ENCODE data around the gene GOLGA8A.

Gene GOLGA8A
- total RNA-seq = 170 to 199 (median 177) reads per million in 3 donors

- no peaks in the 10 kb centered on the region for H3K36me3 ChIP-seq (ENCODE audit: control insufficient read depth, insufficient read depth, low read length)
- H3K4me1 ChIP-seq (ENCODE audit: control insufficient read depth, insufficient read depth, low read length, poor library complexity, severe bottlenecking) = no peaks in the 10 kb centered on the region
- H3K4me3 ChIP-seq (ENCODE audit: insufficient read depth, low read depth, low read length, poor library complexity, severe bottlenecking) = peak within 1 kb of the TSS; percentile 73
- no peaks in the 10 kb centered on the region for H3K27me3 ChIP-seq (replicated peaks; ENCODE audit: control insufficient read depth, insufficient read depth, low read length, poor library complexity, severe bottlenecking)
- H3K9me3 ChIP-seq (ENCODE audit: control insufficient read depth, low read length) = no peaks in the 10 kb centered on the region
- peak; percentile 56 to 72 (median 71) for DNase-seq
- H3K27ac ChIP-seq (ENCODE audit: insufficient read depth, low read length, poor library complexity, severe bottlenecking) = peak within 1 kb of the TSS; percentile 18
These were observed at the start of gene GOLGA8A for GRCh38 chr15:34437687-34438086. Gene GOLGA8A (minus strand): TSS chr15:34437808. CDS start chr15:34389691, 48,117 bp downstream.

GRCh38 chr15:34483644-34484043 lies 46.0 kb upstream of the GOLGA8A start:
- Histone ChIP-seq H3K36me3 (ENCODE audit: control insufficient read depth, insufficient read depth, low read length) (no peaks in the 10 kb centered on the region), H3K27ac (ENCODE audit: insufficient read depth, low read length, poor library complexity, severe bottlenecking) (no peak overlapping the region), H3K9me3 (ENCODE audit: control insufficient read depth, low read length) (no peaks in the 10 kb centered on the region), H3K4me3 (ENCODE audit: insufficient read depth, low read depth, low read length, poor library complexity, severe bottlenecking) (no peak overlapping the region), H3K27me3 (replicated peaks; ENCODE audit: control insufficient read depth, insufficient read depth, low read length, poor library complexity, severe bottlenecking) (no peaks in the 10 kb centered on the region), H3K4me1 (ENCODE audit: control insufficient read depth, insufficient read depth, low read length, poor library complexity, severe bottlenecking) (no peaks in the 10 kb centered on the region)
- no peak for DNase-seq

GRCh38 chr15:34481370-34481769 lies 43.8 kb upstream of the GOLGA8A start:
- no peak for DNase-seq
- H3K36me3 ChIP-seq (ENCODE audit: control insufficient read depth, insufficient read depth, low read length) = no peaks in the 10 kb centered on the region
- no peaks in the 10 kb centered on the region for H3K27me3 ChIP-seq (replicated peaks; ENCODE audit: control insufficient read depth, insufficient read depth, low read length, poor library complexity, severe bottlenecking)
- H3K27ac ChIP-seq (ENCODE audit: insufficient read depth, low read length, poor library complexity, severe bottlenecking) = no peak overlapping the region
- no peak overlapping the region for H3K4me3 ChIP-seq (ENCODE audit: insufficient read depth, low read depth, low read length, poor library complexity, severe bottlenecking)
- no peaks in the 10 kb centered on the region for H3K9me3 ChIP-seq (ENCODE audit: control insufficient read depth, low read length)
- H3K4me1 ChIP-seq (ENCODE audit: control insufficient read depth, insufficient read depth, low read length, poor library complexity, severe bottlenecking) = no peaks in the 10 kb centered on the region

- Histone ChIP-seq H3K4me3 (ENCODE audit: insufficient read depth, low read depth, low read length, poor library complexity, severe bottlenecking) (no peak overlapping the region), H3K36me3 (ENCODE audit: control insufficient read depth, insufficient read depth, low read length) (no peaks in the 10 kb centered on the region), H3K27ac (ENCODE audit: insufficient read depth, low read length, poor library complexity, severe bottlenecking) (no peak overlapping the region), H3K9me3 (ENCODE audit: control insufficient read depth, low read length) (no peaks in the 10 kb centered on the region), H3K27me3 (replicated peaks; ENCODE audit: control insufficient read depth, insufficient read depth, low read length, poor library complexity, severe bottlenecking) (no peaks in the 10 kb centered on the region), H3K4me1 (ENCODE audit: control insufficient read depth, insufficient read depth, low read length, poor library complexity, severe bottlenecking) (no peaks in the 10 kb centered on the region)
- no peak for DNase-seq
These were observed 36.2 kb upstream of the GOLGA8A start for GRCh38 chr15:34473840-34474239.

- no peak for DNase-seq
- Histone ChIP-seq H3K36me3 (ENCODE audit: control insufficient read depth, insufficient read depth, low read length) (no peaks in the 10 kb centered on the region), H3K4me3 (ENCODE audit: insufficient read depth, low read depth, low read length, poor library complexity, severe bottlenecking) (no peak overlapping the region), H3K27ac (ENCODE audit: insufficient read depth, low read length, poor library complexity, severe bottlenecking) (no peak overlapping the region), H3K27me3 (replicated peaks; ENCODE audit: control insufficient read depth, insufficient read depth, low read length, poor library complexity, severe bottlenecking) (no peaks in the 10 kb centered on the region), H3K9me3 (ENCODE audit: control insufficient read depth, low read length) (no peaks in the 10 kb centered on the region), H3K4me1 (ENCODE audit: control insufficient read depth, insufficient read depth, low read length, poor library complexity, severe bottlenecking) (no peaks in the 10 kb centered on the region)
These were observed 35.3 kb upstream of the GOLGA8A start for GRCh38 chr15:34472947-34473346.

- H3K4me1 ChIP-seq (ENCODE audit: control insufficient read depth, insufficient read depth, low read length, poor library complexity, severe bottlenecking) = no peaks in the 10 kb centered on the region
- H3K27me3 ChIP-seq (replicated peaks; ENCODE audit: control insufficient read depth, insufficient read depth, low read length, poor library complexity, severe bottlenecking) = no peaks in the 10 kb centered on the region
- H3K4me3 ChIP-seq (ENCODE audit: insufficient read depth, low read depth, low read length, poor library complexity, severe bottlenecking) = no peak overlapping the region
- no peak for DNase-seq
- H3K9me3 ChIP-seq (ENCODE audit: control insufficient read depth, low read length) = no peaks in the 10 kb centered on the region
- no peak overlapping the region for H3K27ac ChIP-seq (ENCODE audit: insufficient read depth, low read length, poor library complexity, severe bottlenecking)
- no peaks in the 10 kb centered on the region for H3K36me3 ChIP-seq (ENCODE audit: control insufficient read depth, insufficient read depth, low read length)
These were observed 33.3 kb upstream of the GOLGA8A start for GRCh38 chr15:34470892-34471291.

GRCh38 chr15:34470091-34470490 lies 32.5 kb upstream of the GOLGA8A start:
- Histone ChIP-seq H3K4me3 (ENCODE audit: insufficient read depth, low read depth, low read length, poor library complexity, severe bottlenecking) (no peak overlapping the region), H3K27ac (ENCODE audit: insufficient read depth, low read length, poor library complexity, severe bottlenecking) (no peak overlapping the region), H3K4me1 (ENCODE audit: control insufficient read depth, insufficient read depth, low read length, poor library complexity, severe bottlenecking) (no peaks in the 10 kb centered on the region), H3K9me3 (ENCODE audit: control insufficient read depth, low read length) (no peaks in the 10 kb centered on the region), H3K27me3 (replicated peaks; ENCODE audit: control insufficient read depth, insufficient read depth, low read length, poor library complexity, severe bottlenecking) (no peaks in the 10 kb centered on the region), H3K36me3 (ENCODE audit: control insufficient read depth, insufficient read depth, low read length) (no peaks in the 10 kb centered on the region)
- DNase-seq = no peak

- DNase-seq = no peak
- Histone ChIP-seq H3K36me3 (ENCODE audit: control insufficient read depth, insufficient read depth, low read length) (no peaks in the 10 kb centered on the region), H3K9me3 (ENCODE audit: control insufficient read depth, low read length) (no peaks in the 10 kb centered on the region), H3K27ac (ENCODE audit: insufficient read depth, low read length, poor library complexity, severe bottlenecking) (no peak overlapping the region), H3K4me1 (ENCODE audit: control insufficient read depth, insufficient read depth, low read length, poor library complexity, severe bottlenecking) (no peaks in the 10 kb centered on the region), H3K27me3 (replicated peaks; ENCODE audit: control insufficient read depth, insufficient read depth, low read length, poor library complexity, severe bottlenecking) (no peaks in the 10 kb centered on the region), H3K4me3 (ENCODE audit: insufficient read depth, low read depth, low read length, poor library complexity, severe bottlenecking) (no peak overlapping the region)
These were observed 24.1 kb upstream of the GOLGA8A start for GRCh38 chr15:34461730-34462129.

- Histone ChIP-seq H3K27me3 (replicated peaks; ENCODE audit: control insufficient read depth, insufficient read depth, low read length, poor library complexity, severe bottlenecking) (no peaks in the 10 kb centered on the region), H3K9me3 (ENCODE audit: control insufficient read depth, low read length) (no peaks in the 10 kb centered on the region), H3K4me3 (ENCODE audit: insufficient read depth, low read depth, low read length, poor library complexity, severe bottlenecking) (no peak overlapping the region), H3K36me3 (ENCODE audit: control insufficient read depth, insufficient read depth, low read length) (no peaks in the 10 kb centered on the region), H3K4me1 (ENCODE audit: control insufficient read depth, insufficient read depth, low read length, poor library complexity, severe bottlenecking) (no peaks in the 10 kb centered on the region), H3K27ac (ENCODE audit: insufficient read depth, low read length, poor library complexity, severe bottlenecking) (no peak overlapping the region)
- no peak for DNase-seq
These were observed 22.8 kb upstream of the GOLGA8A start for GRCh38 chr15:34460451-34460850.

GRCh38 chr15:34456658-34457057 lies 19.1 kb upstream of the GOLGA8A start:
- Histone ChIP-seq H3K36me3 (ENCODE audit: control insufficient read depth, insufficient read depth, low read length) (no peaks in the 10 kb centered on the region), H3K9me3 (ENCODE audit: control insufficient read depth, low read length) (no peaks in the 10 kb centered on the region), H3K4me1 (ENCODE audit: control insufficient read depth, insufficient read depth, low read length, poor library complexity, severe bottlenecking) (no peaks in the 10 kb centered on the region), H3K27ac (ENCODE audit: insufficient read depth, low read length, poor library complexity, severe bottlenecking) (no peak overlapping the region), H3K27me3 (replicated peaks; ENCODE audit: control insufficient read depth, insufficient read depth, low read length, poor library complexity, severe bottlenecking) (no peaks in the 10 kb centered on the region), H3K4me3 (ENCODE audit: insufficient read depth, low read depth, low read length, poor library complexity, severe bottlenecking) (no peak overlapping the region)
- DNase-seq = no peak

- H3K36me3 ChIP-seq (ENCODE audit: control insufficient read depth, insufficient read depth, low read length) = no peaks in the 10 kb centered on the region
- no peaks in the 10 kb centered on the region for H3K27me3 ChIP-seq (replicated peaks; ENCODE audit: control insufficient read depth, insufficient read depth, low read length, poor library complexity, severe bottlenecking)
- no peak for DNase-seq
- no peaks in the 10 kb centered on the region for H3K4me1 ChIP-seq (ENCODE audit: control insufficient read depth, insufficient read depth, low read length, poor library complexity, severe bottlenecking)
- no peak overlapping the region for H3K27ac ChIP-seq (ENCODE audit: insufficient read depth, low read length, poor library complexity, severe bottlenecking)
- H3K4me3 ChIP-seq (ENCODE audit: insufficient read depth, low read depth, low read length, poor library complexity, severe bottlenecking) = no peak overlapping the region
- H3K9me3 ChIP-seq (ENCODE audit: control insufficient read depth, low read length) = no peaks in the 10 kb centered on the region
These were observed 5.3 kb upstream of the GOLGA8A start for GRCh38 chr15:34442891-34443290.
